HFF-Myc (cell line): ENCODE data around the gene ATP5ME.
"Not testable (repeated sequence)": the region's sequence is repeated elsewhere in the genome, so short reads cannot be mapped to it uniquely, and the experiment has no call there.

Source experiments
- DNase-seq: peaks from one replicate; pipeline ENCODE4 v3.0.0-alpha.2; 2011; ENCODE audit warnings: low read depth; ENCODE audit errors: extremely low read depth
- H3K4me3 ChIP-seq: replicated peaks from 2 replicates; pipeline ENCODE4 v1.5.1; 2011; ENCODE audit warnings: low read depth, mild to moderate bottlenecking, control low read depth, low read length
- CTCF ChIP-seq: IDR thresholded peaks from 2 replicates; pipeline ENCODE4 v1.5.1; 2012; ENCODE audit warnings: mild to moderate bottlenecking, low read depth, low read length, control low read depth; ENCODE audit errors: missing control alignments

The ATP5ME gene

GRCh38 chr4:709348-709747, 35.3 kb upstream of the ATP5ME start:
- no peak for DNase-seq
- H3K4me3 ChIP-seq: no peak overlapping the region
- no peak for TF ChIP-seq CTCF

GRCh38 chr4:708631-708933, 34.5 kb upstream of the ATP5ME start:
- no peak for TF ChIP-seq CTCF
- DNase-seq: no peak
- 0 out of 2 replicates have a peak overlapping the region, but pooled peaks have one; percentile 19 for H3K4me3 ChIP-seq

GRCh38 chr4:707929-708630, 34.0 kb upstream of the ATP5ME start:
- no peak for TF ChIP-seq CTCF
- H3K4me3 ChIP-seq: peak overlapping the region; percentile 19; the same call in 1 of the 2 replicates
- DNase-seq: no peak

GRCh38 chr4:706834-707598, 32.9 kb upstream of the ATP5ME start:
- peak overlapping the region; percentile 95 for H3K4me3 ChIP-seq
- no peak for DNase-seq
- TF ChIP-seq CTCF: no peak

GRCh38 chr4:706083-706633, 32.1 kb upstream of the ATP5ME start:
- peak overlapping the region; percentile 95 for H3K4me3 ChIP-seq
- DNase-seq: not testable (repeated sequence)

- DNase-seq: peak; percentile 49
- no peak for TF ChIP-seq CTCF
- H3K4me3 ChIP-seq: peak within 1 kb of the TSS; percentile 95
Observed at GRCh38 chr4:705278-706082, 31.4 kb upstream of the ATP5ME start, which contains the start of gene PCGF3. Gene PCGF3, plus strand, starts transcription at chr4:705832. Its CDS starts 27,849 bp downstream, at chr4:733681.

GRCh38 chr4:704971-705277, 30.8 kb upstream of the ATP5ME start:
- H3K4me3 ChIP-seq: no peak overlapping the region
- no peak for TF ChIP-seq CTCF
- no peak for DNase-seq
